Osteoblast (primary cell): Measurements from ENCODE around the gene GRM7. TPM values are rescaled to one million over a fixed set of nuclear protein-coding genes. Genes with fewer than 3 reads are reported as not detected.

ENCODE experiments used
- DNase-seq: peaks from one replicate; pipeline ENCODE4 v3.0.0; 2011; ENCODE audit warnings: low spot score, mixed read lengths; ENCODE audit not compliant: insufficient read length; ENCODE audit errors: missing footprints
- H2AFZ ChIP-seq: 2 replicates; pipeline ENCODE4 v1.6.0; 2011; ENCODE audit warnings: mild to moderate bottlenecking, low read length
- H3K27ac ChIP-seq: 2 replicates; pipeline ENCODE4 v1.5.1; 2011; ENCODE audit warnings: mild to moderate bottlenecking, low read depth, low read length, moderate library complexity
- H3K27me3 ChIP-seq: 2 replicates; pipeline ENCODE4 v1.6.0; 2012; ENCODE audit warnings: mild to moderate bottlenecking, control low read depth, inconsistent platforms, low read length, moderate library complexity; ENCODE audit not compliant: insufficient read depth
- H3K36me3 ChIP-seq: 2 replicates; pipeline ENCODE4 v1.5.1; 2011; ENCODE audit warnings: mild to moderate bottlenecking, low read length, control low read depth, moderate library complexity; ENCODE audit not compliant: insufficient read depth
- H3K4me1 ChIP-seq: 2 replicates; pipeline ENCODE4 v1.5.1; 2011; ENCODE audit warnings: mild to moderate bottlenecking, low read length, control low read depth, moderate library complexity; ENCODE audit not compliant: insufficient read depth
- H3K4me2 ChIP-seq: 2 replicates; pipeline ENCODE4 v1.6.0; 2011; ENCODE audit warnings: mild to moderate bottlenecking, low read length; ENCODE audit not compliant: insufficient read depth
- H3K4me3 ChIP-seq: fragments of 200-600 bp; sonication (generic); 3 replicates; pipeline ENCODE4 v1.5.1; 2012; ENCODE audit warnings: mild to moderate bottlenecking, low read length, inconsistent platforms; ENCODE audit not compliant: insufficient read depth
- H3K79me2 ChIP-seq: 2 replicates; pipeline ENCODE4 v1.6.0; 2012; ENCODE audit warnings: mild to moderate bottlenecking, low read length, control low read depth, inconsistent platforms; ENCODE audit not compliant: insufficient read depth
- H3K9me3 ChIP-seq: 2 replicates; pipeline ENCODE4 v1.5.1; 2011; ENCODE audit warnings: low read depth, low read length, control low read depth
- H4K20me1 ChIP-seq: 2 replicates; pipeline ENCODE4 v1.6.0; 2012; ENCODE audit warnings: mild to moderate bottlenecking, low read length, control low read depth; ENCODE audit not compliant: insufficient read depth
- total RNA-seq: library from RNA; depleted of rRNA; stranded (reverse); fragments of >200 nt; gene quantifications from 2 replicates; pipeline ENCODE4 v1.2.3, GENCODE V29; 2012
- TF ChIP-seq, protein P1 (sequence below): IDR thresholded peaks from 2 replicates; pipeline ENCODE4 v1.5.1; 2011; ENCODE audit warnings: mild to moderate bottlenecking, low read depth, low read length, moderate library complexity; ENCODE audit errors: extremely low read depth

The GRM7 gene
- total RNA-seq, 1 donor: not detected

DNA sequence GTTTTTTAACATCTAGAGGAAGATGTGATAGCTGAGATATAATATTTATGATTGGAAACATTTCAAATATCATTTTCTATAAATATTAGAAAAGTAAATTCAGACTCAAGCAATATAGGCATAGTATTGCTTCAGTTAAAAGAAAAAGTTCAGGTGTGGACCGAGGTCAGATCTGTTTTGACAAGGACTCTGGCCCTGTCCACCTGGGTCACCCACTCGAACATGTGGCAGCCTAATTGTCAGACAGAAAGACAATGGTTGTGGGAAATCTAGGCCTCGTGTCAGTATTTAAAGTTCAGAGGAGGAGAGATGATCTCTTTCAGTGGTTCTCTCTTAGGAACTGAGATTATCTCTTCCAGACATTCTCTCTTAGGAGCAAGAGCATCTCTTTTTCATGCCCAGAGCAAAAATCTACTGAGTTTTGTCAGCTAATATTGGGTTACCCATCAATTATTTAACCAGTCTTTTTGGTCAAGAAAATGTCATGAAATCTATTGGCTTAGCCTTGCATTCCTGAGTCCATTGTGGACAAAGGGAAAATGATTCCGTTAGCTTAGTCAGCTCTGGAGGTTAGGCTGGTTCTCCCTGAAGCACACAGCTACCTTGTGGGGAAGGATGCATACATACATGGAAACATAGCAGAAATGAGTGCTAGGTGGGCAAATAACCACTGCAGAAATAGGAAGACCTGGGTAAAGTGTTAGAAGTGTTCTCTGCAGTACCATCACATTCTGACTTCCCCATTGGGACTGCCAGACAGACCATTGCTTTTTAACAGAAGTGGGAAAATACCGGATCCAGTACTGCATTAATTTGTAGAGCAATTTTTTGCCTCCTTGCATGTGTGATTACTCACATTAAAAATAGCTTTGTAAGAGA lies 343.3 kb downstream of the GRM7 start:
- DNase-seq: no peak
- no peaks in the 10 kb centered on the region for H3K4me1 ChIP-seq
- TF ChIP-seq, protein P1, sequence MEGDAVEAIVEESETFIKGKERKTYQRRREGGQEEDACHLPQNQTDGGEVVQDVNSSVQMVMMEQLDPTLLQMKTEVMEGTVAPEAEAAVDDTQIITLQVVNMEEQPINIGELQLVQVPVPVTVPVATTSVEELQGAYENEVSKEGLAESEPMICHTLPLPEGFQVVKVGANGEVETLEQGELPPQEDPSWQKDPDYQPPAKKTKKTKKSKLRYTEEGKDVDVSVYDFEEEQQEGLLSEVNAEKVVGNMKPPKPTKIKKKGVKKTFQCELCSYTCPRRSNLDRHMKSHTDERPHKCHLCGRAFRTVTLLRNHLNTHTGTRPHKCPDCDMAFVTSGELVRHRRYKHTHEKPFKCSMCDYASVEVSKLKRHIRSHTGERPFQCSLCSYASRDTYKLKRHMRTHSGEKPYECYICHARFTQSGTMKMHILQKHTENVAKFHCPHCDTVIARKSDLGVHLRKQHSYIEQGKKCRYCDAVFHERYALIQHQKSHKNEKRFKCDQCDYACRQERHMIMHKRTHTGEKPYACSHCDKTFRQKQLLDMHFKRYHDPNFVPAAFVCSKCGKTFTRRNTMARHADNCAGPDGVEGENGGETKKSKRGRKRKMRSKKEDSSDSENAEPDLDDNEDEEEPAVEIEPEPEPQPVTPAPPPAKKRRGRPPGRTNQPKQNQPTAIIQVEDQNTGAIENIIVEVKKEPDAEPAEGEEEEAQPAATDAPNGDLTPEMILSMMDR: no peak
- H3K27me3 ChIP-seq: no peaks in the 10 kb centered on the region
- H3K9me3 ChIP-seq: no peaks in the 10 kb centered on the region
- no peak overlapping the region for H3K27ac ChIP-seq
- no peak overlapping the region for H2AFZ ChIP-seq
- no peak overlapping the region for H3K4me2 ChIP-seq
- no peaks in the 10 kb centered on the region for H4K20me1 ChIP-seq
- no peaks in the 10 kb centered on the region for H3K79me2 ChIP-seq
- H3K36me3 ChIP-seq: no peaks in the 10 kb centered on the region
- no peak overlapping the region for H3K4me3 ChIP-seq

DNA sequence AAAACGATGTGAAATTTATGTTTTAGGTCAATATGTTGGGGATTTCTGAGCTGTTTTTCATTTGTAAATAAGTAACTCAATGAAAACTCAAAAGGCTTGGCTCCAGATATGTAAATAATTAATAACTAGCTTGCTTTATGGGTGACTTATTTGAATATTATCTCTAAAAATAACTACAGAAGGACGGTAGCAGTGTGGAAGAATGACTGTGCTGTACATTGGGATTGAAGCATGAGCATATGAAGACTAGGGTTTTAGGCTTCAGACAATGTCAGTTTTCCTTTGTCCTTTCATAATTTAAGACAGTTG lies 343.9 kb downstream of the GRM7 start:
- Histone ChIP-seq H4K20me1 (no peaks in the 10 kb centered on the region), H3K4me1 (no peaks in the 10 kb centered on the region), H3K79me2 (no peaks in the 10 kb centered on the region), H3K36me3 (no peaks in the 10 kb centered on the region), H3K4me2 (no peak overlapping the region), H3K9me3 (no peaks in the 10 kb centered on the region), H3K4me3 (no peak overlapping the region), H3K27ac (no peak overlapping the region), H2AFZ (no peak overlapping the region), H3K27me3 (no peaks in the 10 kb centered on the region)
- DNase-seq: no peak
- TF ChIP-seq, protein P1: no peak

DNA sequence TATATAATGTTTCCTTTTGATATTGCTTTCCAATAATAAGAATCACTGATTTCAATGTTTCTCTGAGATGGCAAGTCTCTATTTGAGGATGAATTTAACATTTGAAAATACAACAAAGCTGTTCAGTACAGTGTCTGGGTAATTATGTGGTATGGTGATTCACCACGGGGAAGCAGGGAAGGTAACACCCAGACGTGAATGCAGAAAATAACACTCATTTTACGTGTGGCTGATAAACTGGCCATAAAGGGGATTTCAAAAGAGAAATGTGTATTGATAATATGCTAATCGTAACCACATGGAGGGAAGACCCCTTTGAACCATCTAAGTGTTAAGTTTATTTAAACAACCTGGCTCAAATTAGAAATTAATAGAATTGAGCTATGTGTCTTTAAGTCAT lies 344.6 kb downstream of the GRM7 start:
- Histone ChIP-seq H4K20me1 (no peaks in the 10 kb centered on the region), H3K36me3 (no peaks in the 10 kb centered on the region), H3K79me2 (no peaks in the 10 kb centered on the region), H3K4me3 (no peak overlapping the region), H3K4me1 (no peaks in the 10 kb centered on the region), H3K27ac (no peak overlapping the region), H2AFZ (no peak overlapping the region), H3K4me2 (no peak overlapping the region), H3K9me3 (no peaks in the 10 kb centered on the region), H3K27me3 (no peaks in the 10 kb centered on the region)
- DNase-seq: no peak
- TF ChIP-seq, protein P1: no peak

DNA sequence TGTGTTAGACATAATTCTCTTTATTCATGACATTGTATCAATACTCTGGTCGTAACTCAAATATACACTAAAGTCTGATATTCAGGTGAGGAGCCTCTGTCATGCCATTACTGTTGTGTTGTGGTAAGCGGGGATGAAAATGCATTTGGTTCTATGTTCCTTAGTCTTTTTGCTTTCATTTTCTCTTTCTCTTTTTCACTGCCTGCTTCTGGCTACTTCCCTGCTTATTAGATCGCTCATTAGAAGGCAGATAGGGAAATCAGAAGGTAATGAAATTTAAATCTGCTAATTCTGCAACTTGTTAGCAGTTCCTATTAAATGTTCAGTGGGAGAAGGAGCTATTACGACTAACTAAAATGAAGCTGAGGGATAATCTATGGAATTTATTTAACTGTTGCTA lies 345.0 kb downstream of the GRM7 start:
- Histone ChIP-seq H3K27me3 (no peaks in the 10 kb centered on the region), H2AFZ (no peak overlapping the region), H4K20me1 (no peaks in the 10 kb centered on the region), H3K27ac (no peak overlapping the region), H3K36me3 (no peaks in the 10 kb centered on the region), H3K9me3 (no peaks in the 10 kb centered on the region), H3K79me2 (no peaks in the 10 kb centered on the region), H3K4me2 (no peak overlapping the region), H3K4me1 (no peaks in the 10 kb centered on the region), H3K4me3 (no peak overlapping the region)
- no peak for DNase-seq
- TF ChIP-seq, protein P1: no peak
